Omental fat pad (tissue), 4 donors: ENCODE results near the gene CBX3. TPM values are rescaled to one million over a fixed set of nuclear protein-coding genes. Genes with fewer than 3 reads are reported as not detected.

Experiments
- ATAC-seq: fragments of 150-250 bp; one replicate; pipeline ENCODE4 v1.9.1; 2016; ENCODE audit warnings: mild to moderate bottlenecking, moderate library complexity; ENCODE audit not compliant: low FRiP score
- DNase-seq: peaks from one replicate; pipeline ENCODE4 v3.0.0-alpha.2; 2019; ENCODE audit warnings: low spot score
- total RNA-seq, 4 donors: library from RNA; depleted of rRNA; stranded (reverse); fragments of >200 nt; gene quantifications; one replicate each; pipeline ENCODE4 v1.1.0, GENCODE V29; 2016
- TF ChIP-seq, protein P1 (sequence below), 3 donors: fragments of 450-650 bp; IDR thresholded peaks; one replicate each; pipeline ENCODE4 v1.5.1; 2016 to 2017; ENCODE audit warnings: antibody characterized with exemption in 3 of 3, mild to moderate bottlenecking in 3 of 3, moderate library complexity in 2 of 3

Gene CBX3
- total RNA-seq, 4 donors from 2014 or later: 60.1 to 111 (median 87.4) TPM

DNA sequence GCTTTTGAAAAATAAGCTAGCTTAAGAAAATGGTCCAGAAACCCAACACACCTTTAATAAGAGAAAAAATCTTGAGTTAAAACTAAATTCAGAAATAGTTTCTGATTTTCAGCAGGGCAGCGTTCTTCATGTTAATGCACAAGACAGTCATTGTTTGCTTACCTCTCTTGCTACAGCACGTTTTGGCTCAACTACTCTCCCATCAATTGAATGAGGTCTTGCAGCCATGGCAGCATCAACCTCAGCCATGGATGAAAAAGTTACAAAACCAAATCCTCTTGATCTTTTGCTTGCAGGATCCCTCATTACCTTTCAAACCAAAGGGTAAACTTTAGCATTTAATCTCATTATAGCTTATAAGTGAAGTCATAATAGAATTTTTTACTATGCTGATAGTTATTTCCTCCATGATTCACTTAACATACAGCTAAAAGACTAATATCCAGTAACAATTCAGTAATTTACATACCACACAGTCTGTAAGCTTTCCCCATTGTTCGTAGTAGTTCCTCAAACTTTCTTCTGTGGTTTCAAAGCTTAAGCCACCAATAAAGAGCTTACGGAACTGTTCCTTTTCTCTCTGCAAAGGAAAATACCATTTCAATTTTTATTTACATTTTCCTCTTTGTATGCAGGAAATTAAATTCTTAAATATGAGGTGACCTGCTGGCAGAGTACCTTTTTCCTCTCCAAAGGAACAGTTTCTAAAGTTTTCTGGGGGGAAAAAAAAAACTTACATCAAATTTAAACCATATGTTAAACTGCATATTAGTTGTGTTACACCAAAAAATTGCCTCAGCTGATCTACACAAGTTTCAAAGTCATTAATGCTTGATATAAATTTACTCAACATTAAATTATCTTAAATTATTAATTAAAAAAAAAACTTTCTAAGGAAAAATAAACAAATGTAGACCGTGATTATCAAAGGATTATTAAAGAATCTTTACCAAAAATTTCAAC is 4.1 kb upstream of the CBX3 start:
- DNase-seq (no peak), ATAC-seq (no peak)
- TF ChIP-seq, protein P1, sequence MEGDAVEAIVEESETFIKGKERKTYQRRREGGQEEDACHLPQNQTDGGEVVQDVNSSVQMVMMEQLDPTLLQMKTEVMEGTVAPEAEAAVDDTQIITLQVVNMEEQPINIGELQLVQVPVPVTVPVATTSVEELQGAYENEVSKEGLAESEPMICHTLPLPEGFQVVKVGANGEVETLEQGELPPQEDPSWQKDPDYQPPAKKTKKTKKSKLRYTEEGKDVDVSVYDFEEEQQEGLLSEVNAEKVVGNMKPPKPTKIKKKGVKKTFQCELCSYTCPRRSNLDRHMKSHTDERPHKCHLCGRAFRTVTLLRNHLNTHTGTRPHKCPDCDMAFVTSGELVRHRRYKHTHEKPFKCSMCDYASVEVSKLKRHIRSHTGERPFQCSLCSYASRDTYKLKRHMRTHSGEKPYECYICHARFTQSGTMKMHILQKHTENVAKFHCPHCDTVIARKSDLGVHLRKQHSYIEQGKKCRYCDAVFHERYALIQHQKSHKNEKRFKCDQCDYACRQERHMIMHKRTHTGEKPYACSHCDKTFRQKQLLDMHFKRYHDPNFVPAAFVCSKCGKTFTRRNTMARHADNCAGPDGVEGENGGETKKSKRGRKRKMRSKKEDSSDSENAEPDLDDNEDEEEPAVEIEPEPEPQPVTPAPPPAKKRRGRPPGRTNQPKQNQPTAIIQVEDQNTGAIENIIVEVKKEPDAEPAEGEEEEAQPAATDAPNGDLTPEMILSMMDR (IDR thresholded peaks at IDR 0.05): no peak

- TF ChIP-seq, protein P1 (IDR thresholded peaks at IDR 0.05): peak in 1 of 3 donors; percentile 23
- ATAC-seq: no peak
- DNase-seq: no peak
Observed at GRCh38 chr7:26198133-26198780, 3.3 kb upstream of the CBX3 start.

DNA sequence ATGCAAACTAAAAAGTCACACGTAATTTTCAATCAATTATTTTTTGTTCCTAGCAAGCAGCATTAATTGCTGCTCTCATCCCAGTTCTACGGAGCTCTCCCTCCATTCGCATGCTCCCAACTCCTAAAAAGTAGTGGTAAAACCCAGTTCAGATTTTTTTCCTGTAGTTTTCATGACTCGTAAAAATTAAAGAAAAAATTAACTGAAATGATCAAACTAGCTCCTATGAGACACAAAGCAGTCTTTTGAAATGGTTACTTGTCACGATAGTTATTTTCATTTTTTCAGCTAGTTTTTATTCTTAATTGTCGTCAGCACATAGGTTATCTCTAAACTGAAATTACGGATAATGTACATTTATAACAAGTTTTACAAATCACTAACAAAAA is 2.8 kb upstream of the CBX3 start:
- DNase-seq (no peak), ATAC-seq (no peak)
- TF ChIP-seq, protein P1 (IDR thresholded peaks at IDR 0.05): no peak

DNA sequence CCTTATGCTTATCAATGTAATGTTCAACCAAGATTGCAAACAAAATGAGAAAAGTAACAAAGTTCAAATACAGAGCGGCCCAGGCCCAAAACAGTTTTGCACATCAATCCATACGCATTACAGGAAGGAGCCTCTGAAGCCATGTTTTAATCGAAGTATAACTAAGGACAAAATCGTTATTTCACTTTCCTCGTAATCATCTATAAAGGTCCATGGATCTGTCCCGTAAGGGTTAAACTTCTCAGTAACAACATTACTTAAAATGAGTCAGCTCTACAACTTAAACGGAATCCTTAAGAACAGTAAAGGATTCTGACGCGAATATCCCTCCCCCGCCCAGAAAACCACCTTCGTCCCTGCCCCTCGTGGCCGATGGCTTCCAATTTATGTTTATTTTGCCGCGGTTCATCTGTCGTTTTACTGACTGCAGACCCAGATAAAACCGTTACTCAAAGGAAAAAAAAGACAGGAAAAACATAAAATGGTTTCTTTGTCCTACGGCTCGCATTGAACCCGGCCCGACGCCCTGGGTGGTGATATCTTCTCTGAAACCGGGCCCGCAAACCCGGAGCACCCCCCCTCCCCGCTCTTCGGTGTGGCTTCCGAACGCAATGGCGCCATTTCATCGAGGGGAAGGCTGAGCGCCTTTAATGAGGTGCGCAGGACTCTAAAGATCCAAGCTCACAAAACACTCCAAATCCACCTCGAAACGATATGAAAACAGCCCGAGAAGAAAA is 2.1 kb upstream of the CBX3 start:
- DNase-seq: no peak
- TF ChIP-seq, protein P1 (IDR thresholded peaks at IDR 0.05): no peak
- ATAC-seq: no peak

DNA sequence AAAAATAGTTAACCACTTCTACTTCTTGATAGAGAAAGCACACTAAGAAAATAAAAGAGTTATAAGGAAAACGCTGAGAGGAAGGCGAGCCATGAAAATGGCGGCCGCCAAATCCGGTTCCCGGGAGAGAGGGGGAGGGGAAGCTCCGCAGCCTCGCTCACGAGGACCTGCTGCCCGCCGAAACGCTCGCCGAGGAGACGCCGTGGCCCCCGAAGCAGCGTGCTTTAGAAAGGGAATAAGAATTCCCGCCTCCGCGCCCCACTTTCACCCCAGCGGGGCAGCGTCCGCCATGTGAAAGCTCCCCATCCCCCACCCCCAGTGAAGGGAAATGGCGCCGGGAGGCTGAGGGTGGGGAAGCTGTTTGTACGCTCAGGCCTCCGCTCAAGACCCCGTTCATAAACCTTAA is 1.5 kb upstream of the CBX3 start:
- peak; percentile 52 for DNase-seq
- peak; percentile 2 for ATAC-seq
- TF ChIP-seq, protein P1 (IDR thresholded peaks at IDR 0.05): no peak

GRCh38 chr7:26200444-26201246 is 900 bp upstream of the CBX3 start, which contains the start of gene HNRNPA2B1:
HNRNPA2B1 (minus strand) TSS chr7:26200746; CDS start chr7:26200577, 169 bp downstream.
- ATAC-seq: peak; percentile 90
- TF ChIP-seq, protein P1 (IDR thresholded peaks at IDR 0.05): no peak

More at GRCh38 chr7:26200444-26201246, 900 bp upstream of the CBX3 start, which contains the start of gene HNRNPA2B1:
- DNase-seq: peak; percentile 85
